AG04450 (cell line): Measurements from ENCODE around the gene FASN. TPM values are rescaled to one million over a fixed set of nuclear protein-coding genes. Genes with fewer than 3 reads are reported as not detected.

Source experiments
- CTCF ChIA-PET: fragments of 300-600, 350-600 bp; formaldehyde crosslinking; extraction: SDS; loops from one replicate; lab custom pipeline; 2022; ENCODE audit warnings: antibody characterized with exemption, inconsistent platforms; lab: Charles Lee
- POLR2A ChIA-PET: fragments of 350-600 bp; formaldehyde crosslinking; extraction: SDS; loops from one replicate; lab custom pipeline; 2021; ENCODE audit warnings: antibody characterized with exemption, inconsistent platforms; lab: Yijun Ruan, JAX
- DNase-seq: peaks from one replicate; pipeline ENCODE4 v3.0.0-alpha.2; 2011; ENCODE audit warnings: low read depth, low spot score
- H3K27ac ChIP-seq: one replicate; pipeline ENCODE4 v1.5.1; 2012; ENCODE audit warnings: low read depth, low read length, control low read depth
- H3K27me3 ChIP-seq: one replicate; pipeline ENCODE4 v1.6.0; 2012; ENCODE audit warnings: low read length; ENCODE audit not compliant: control insufficient read depth, insufficient read depth
- H3K4me3 ChIP-seq: 2 replicates; pipeline ENCODE4 v1.5.1; 2011; ENCODE audit warnings: mild to moderate bottlenecking, low read depth, low read length, control low read depth
- H3K9me3 ChIP-seq: 2 replicates; pipeline ENCODE4 v1.5.1; 2012; ENCODE audit warnings: low read length; ENCODE audit not compliant: control insufficient read depth, insufficient read depth
- polyA plus RNA-seq: library from polyadenylated mRNA; depleted of rRNA; stranded (reverse); fragments of >200 nt; gene quantifications from 2 replicates; pipeline ENCODE4 v1.2.3, GENCODE V29; 2011
- TF ChIP-seq, protein P1 (sequence below): IDR thresholded peaks from 2 replicates; pipeline ENCODE4 v1.5.1; 2011; ENCODE audit warnings: low read depth, low read length, control low read depth, inconsistent platforms

The FASN gene
- polyA plus RNA-seq, 1 experiment, result 6.2 TPM

DNA sequence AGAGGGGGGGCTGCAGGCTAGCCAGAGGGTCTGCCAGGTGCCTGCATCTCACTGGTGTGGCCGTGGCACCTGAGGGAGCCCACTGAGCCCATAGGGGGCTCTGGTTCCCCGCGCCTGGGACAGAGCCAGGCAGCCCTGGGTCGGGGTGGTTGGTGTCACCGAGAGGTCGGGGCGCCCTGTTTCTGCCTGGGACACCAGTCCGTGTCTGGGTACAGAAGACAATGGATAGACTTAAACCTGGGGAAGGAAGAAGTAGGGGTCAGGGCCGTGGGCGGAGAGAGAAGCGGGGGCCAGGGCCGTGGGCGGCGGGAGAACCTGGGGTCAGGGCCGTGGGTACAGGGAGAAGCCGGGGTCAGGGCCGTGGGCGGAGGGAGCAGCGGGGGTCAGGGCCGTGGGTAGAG, 49.5 kb downstream of the FASN start:
- CTCF ChIA-PET, result no interaction called here

DNA sequence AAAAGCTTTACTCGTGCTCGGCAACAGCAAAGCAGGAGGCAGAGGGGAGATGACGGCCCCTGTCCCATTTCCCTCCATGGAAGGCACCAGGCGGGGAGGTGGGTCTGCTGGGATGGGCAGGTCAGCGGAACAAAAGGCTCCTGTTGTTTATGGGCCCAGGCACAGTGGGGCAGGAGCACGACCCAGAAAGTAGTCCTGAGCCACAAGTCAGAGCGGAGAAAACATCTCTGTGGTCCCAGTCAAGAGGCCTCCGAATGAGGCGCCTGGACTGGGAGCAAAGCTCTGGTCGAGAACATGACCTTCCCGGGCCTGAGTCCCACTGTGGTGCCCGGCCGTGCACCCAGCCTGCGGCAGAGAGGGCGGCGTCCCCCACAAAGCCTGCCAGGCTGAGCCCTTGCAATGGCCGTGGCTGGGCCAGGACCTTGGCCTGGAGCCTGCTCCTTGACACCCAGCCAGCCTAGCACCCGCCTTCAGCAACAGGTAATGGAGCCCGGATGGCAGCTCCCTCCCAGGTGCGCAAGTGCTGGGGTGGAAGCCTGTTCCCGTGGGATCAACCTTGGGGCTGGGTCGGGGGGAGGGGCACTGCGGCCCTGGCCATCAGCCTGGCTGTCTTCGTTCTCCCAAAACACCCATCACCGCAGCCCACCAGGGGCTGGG, 50.0 kb downstream of the FASN start:
- Histone ChIP-seq H3K4me3 (no peak overlapping the region), H3K9me3 (peaks cover 4% of the 10 kb centered on the region; the same call in 1 of the 2 replicates), H3K27ac (no peak overlapping the region), H3K27me3 (no peaks in the 10 kb centered on the region)
- no peak for DNase-seq
- TF ChIP-seq, protein P1, sequence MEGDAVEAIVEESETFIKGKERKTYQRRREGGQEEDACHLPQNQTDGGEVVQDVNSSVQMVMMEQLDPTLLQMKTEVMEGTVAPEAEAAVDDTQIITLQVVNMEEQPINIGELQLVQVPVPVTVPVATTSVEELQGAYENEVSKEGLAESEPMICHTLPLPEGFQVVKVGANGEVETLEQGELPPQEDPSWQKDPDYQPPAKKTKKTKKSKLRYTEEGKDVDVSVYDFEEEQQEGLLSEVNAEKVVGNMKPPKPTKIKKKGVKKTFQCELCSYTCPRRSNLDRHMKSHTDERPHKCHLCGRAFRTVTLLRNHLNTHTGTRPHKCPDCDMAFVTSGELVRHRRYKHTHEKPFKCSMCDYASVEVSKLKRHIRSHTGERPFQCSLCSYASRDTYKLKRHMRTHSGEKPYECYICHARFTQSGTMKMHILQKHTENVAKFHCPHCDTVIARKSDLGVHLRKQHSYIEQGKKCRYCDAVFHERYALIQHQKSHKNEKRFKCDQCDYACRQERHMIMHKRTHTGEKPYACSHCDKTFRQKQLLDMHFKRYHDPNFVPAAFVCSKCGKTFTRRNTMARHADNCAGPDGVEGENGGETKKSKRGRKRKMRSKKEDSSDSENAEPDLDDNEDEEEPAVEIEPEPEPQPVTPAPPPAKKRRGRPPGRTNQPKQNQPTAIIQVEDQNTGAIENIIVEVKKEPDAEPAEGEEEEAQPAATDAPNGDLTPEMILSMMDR, result no peak
- ChIA-PET CTCF (no interaction called here), POLR2A (interaction anchor here (0.6 kb wide), 1 partner anchor 123 kb away, joined by 9 read pairs; no protein-coding TSS in a partner anchor)

More for the DNA sequence above, 49.5 kb downstream of the FASN start:
- no peak for DNase-seq
- TF ChIP-seq, protein P1, result no peak
- POLR2A ChIA-PET, result no interaction called here
- peaks cover 4% of the 10 kb centered on the region; the same call in 1 of the 2 replicates for H3K9me3 ChIP-seq
- no peak overlapping the region for H3K4me3 ChIP-seq
- H3K27me3 ChIP-seq, result no peaks in the 10 kb centered on the region
- H3K27ac ChIP-seq, result no peak overlapping the region

DNA sequence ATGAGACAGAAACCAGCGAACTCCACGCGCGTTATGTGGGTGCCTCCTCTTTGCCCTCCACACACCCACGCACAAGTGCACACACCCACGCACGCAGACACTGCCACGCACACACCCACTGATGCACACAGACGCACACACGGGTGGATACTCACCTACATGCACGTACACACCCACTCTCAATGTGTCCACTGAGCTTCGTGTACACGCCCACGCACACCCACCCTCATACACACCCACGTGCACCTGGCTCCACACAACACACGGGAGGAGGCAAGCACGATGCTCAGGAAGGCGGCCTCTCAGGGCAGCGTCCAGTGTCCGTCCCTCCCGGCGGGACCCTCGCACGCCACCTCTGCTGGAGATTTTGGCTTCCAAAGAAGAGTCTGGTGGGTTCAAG, 50.7 kb downstream of the FASN start:
- H3K9me3 ChIP-seq, result peaks cover 4% of the 10 kb centered on the region; the same call in 1 of the 2 replicates
- H3K4me3 ChIP-seq, result no peak overlapping the region
- no peak for DNase-seq
- no peak overlapping the region for H3K27ac ChIP-seq
- CTCF ChIA-PET, result no interaction called here
- POLR2A ChIA-PET, result no interaction called here
- no peaks in the 10 kb centered on the region for H3K27me3 ChIP-seq
- TF ChIP-seq, protein P1, result no peak

DNA sequence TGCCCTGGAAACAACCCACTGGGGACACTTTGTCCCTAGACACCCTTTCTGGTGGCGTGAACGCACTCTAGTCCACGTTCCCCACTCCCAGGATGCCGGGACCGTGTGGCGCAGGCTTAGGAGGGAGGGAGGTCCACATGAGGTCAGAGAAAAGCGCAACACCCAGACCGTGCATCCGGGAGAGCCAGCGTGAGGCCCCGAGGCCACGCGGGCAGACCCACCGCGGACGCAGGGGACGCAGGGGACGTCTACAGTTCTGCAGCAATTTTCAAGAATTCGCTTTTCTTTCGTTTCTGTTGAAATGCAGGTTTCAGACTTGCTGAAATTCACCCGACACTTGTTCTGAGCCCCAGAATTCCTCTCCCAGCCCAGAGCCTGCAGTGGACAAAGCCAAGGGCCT, 51.1 kb downstream of the FASN start:
- DNase-seq, result no peak
- Histone ChIP-seq H3K27ac (no peak overlapping the region), H3K9me3 (peaks cover 4% of the 10 kb centered on the region; the same call in 1 of the 2 replicates), H3K27me3 (no peaks in the 10 kb centered on the region), H3K4me3 (no peak overlapping the region)
- POLR2A ChIA-PET, result no interaction called here
- CTCF ChIA-PET, result no interaction called here
- TF ChIP-seq, protein P1, result no peak

DNA sequence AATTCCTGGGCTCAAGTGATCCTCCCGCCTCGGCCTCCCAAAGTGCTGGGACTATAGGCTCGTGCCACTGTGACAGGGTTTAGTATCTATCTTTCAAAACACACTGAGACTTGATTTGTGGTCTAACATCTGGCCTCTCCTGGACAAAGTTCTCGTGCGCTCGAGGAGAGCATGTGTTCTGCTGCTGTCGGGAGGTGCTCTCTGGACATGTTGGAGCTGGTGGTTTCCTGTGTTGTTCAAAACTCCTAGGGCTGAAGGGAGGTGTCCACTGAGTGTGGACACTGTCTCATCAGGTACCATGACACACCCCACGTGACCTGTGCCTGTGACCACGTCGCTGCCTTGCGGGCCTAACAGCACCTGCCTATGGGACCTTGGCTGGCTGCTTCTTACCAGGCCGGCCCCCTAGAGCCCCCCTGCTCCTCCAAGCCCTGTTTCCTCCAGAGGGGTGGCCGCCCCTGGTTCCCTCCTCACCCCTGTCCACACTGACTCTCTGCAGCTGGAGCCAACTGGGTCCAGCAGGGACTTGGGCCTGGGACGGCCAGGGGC, 52.0 kb downstream of the FASN start:
- ChIA-PET POLR2A (interaction anchor here (0.6 kb wide), 1 partner anchor 43 kb away, joined by 4 read pairs; no protein-coding TSS in a partner anchor), CTCF (no interaction called here)
- DNase-seq, result no peak
- Histone ChIP-seq H3K4me3 (no peak overlapping the region), H3K27me3 (no peaks in the 10 kb centered on the region), H3K9me3 (peaks cover 3% of the 10 kb centered on the region; the same call in 1 of the 2 replicates), H3K27ac (no peak overlapping the region)
- TF ChIP-seq, protein P1, result no peak
